AML-193 (cell line): ENCODE results near the gene SGCA.

Experiments
- DNase-seq, 2 experiments: peaks; one replicate each; lab custom pipeline; 2025; lab: John Stamatoyannopoulos, UW

Gene SGCA

DNA sequence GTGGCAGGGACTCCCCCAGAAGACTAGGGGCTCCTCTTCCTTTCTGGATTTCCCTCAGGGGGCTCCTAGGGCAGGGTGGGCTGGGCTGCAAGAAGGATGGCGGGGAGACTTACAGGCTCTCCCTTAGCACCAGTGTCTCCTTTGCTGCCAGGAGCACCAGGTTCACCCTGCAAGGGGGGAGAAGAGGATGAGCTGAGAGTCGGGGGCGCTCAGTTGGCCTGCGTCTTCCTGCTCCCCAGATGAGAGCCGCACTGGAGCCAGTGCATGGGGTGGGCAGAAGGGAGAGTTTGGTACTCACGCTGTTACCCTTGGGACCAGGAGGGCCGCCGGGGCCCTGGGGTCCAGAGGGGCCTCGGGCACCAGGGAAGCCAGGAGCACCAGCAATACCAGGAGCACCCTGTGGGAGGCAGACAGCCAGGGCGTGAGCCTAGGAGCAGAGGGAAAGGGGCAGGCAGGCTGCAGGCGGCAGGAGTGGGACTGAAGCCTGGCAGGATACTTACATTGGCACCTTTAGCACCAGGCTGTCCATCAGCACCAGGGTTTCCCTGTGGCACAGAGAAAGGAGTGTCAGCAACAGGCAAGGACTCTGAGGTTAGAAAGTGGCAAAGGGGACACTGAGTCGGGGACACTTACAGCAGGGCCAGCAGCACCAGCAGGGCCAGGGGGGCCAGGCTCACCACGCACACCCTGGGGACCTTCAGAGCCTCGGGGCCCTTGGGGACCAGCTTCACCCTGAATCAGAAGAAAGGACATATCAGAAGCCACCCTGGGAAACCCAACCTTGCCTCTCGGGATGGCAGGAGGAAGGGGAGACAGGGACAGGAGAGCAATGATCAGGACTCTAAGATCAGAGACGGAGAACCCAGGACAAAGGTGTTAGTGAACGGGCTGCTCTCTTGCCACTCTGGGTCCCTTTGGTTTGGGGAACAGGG, 29.4 kb downstream of the SGCA start:
- no peak for DNase-seq

DNA sequence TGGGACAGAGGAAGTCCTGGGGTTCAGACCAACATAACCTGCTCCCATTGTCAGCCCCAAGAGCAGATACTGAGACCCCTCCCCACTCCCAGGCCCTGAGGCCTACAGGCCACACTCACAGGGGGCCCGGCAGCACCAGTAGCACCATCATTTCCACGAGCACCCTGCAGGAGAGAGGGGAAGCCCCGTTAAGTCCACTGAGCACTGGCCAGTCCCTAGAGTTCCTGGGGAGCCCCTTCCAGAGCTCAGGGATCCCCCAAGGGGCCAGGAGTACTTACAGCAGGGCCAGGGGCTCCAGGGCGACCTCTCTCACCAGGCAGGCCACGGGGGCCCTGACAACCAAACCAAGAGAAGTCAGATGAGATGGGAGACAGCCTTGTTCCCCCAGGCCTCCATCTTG, 30.2 kb downstream of the SGCA start:
- no peak for DNase-seq

DNA sequence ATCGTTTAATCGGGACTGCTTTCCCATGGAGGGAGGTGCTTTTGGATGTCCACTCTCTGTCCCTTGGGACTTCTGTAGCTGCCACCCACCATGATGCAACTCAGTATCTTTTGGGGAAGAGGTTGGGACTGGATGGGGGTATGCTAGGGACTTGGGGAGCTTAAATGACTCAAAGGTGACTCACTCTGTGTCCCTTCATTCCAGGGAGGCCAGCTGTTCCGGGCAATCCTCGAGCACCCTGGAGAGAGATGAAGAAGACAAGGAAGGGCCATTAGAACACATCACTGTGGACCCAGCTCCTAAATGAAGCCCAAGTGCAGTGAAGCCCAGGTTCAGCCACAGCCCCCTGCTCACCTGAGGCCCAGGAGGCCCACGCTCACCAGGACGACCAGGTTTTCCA, 31.0 kb downstream of the SGCA start:
- DNase-seq: no peak

DNA sequence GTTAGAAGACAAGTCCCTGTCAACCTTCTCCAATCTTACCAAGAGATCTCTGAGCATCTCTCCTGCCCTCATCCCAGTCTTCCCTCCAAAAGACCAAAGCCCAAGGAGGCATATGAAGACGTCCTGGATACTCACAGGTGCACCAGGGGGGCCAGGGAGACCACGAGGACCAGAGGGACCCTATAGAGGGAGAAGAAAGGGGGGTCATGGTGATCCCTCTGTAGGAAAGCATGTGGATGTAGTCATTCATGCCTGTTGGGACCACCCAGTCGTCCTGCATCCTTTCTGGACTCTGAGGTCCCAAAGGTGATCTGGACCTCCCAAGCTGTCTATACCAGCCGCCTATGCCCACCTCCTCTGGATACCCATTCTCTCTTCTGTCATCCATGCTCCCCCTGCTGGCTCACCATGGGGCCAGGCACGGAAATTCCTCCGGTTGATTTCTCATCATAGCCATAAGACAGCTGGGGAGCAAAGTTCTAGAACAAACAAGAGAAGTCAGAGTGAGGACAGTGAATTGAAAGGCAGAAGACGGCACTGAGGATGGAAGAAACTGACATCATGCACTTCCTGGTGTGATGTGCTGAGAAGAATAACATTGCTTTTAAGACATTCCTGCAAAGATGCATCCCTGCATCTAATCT, 32.3 kb downstream of the SGCA start:
- DNase-seq: peak; percentile 50 to 82

DNA sequence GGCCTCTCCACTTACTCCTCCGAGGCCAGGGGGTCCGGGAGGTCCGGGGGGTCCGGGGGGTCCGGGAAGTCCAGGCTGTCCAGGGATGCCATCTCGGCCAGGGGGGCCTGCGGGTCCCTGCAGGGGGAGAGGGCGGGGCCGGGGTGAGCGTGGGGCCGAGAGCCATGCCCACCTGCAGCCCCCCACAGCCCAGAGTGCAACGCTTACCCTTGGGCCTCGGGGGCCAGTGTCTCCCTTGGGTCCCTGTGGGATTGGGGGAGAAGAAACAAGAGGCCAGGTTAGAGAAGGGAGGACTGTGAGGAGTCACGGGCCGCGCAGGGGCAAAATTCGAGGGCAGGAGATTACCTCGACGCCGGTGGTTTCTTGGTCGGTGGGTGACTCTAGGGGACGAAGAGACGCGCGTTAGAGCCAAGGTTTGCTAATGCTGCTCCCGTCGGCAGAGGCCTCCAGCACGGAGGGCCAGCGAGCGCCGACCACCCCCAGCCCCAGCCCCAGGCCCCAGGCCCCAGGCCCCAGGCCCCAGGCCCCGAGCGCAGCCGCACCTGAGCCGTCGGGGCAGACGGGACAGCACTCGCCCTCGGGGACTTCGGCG, 33.5 kb downstream of the SGCA start:
- DNase-seq: no peak

DNA sequence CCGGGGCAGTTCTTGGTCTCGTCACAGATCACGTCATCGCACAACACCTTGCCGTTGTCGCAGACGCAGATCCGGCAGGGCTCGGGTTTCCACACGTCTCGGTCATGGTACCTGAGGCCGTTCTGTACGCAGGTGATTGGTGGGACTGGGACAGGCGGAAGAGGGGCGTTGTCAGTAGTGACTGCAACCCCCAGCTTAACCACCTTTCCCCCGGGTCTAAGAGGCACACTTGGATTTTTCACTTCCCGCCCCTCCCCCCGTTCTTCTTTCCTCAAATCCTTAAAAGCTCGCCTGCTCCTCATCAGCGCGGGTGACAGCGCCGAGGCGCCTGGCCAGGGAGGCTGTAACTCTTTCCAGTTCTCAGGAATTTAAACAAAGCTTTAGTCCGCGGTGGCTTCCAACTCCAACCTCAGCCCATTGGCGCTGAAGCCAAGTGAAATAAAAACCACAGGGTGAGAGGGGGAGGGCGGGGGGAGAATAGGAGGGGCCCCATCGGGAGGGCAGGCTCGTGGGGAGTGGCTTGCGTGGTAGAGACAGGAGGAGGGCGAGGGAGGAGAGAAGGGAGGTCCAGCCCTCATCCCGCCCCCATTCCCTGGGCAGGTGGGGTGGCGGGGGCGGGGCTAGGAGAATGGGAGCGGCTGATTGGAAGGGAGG, 34.1 kb downstream of the SGCA start:
- DNase-seq: peak; percentile 67 to 70

DNA sequence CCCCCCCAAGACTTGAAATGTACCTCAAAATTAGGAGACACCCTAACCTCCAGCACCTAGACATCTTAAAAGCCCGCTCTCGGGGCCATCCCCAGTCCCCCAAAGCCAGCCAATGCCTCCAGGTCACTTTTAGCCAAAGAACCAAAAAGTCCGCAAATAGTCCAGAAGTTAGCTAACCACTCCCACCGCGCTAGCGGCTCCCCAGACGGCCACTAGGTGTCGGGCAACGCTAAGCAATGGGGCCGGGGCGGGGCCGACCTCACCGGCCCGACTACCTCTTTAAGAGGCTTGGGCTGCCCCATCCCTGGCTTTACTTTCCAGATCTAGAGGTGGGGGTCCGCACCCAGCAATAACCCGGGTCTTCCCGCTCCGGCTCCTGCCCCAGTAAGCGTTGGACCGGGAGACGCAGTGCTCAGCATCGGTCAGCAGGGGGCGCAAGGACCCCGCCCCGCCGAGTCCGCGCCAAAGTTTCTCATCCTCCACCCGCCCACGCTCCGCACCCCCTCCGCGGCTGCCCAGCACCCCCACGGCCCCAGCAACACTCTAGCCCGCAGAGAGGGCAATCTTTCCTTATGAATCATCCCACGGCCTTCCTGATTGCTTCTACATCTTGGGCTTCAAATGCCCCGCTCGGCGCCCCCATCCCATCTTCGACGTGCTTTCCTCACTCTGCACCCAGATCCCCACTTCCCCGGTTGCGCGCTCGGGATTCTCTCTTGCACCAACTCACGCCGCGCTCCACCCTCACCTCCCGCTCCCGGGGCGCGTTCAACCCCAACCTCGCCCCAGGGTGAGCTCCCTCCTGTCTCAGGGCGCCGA, 34.9 kb downstream of the SGCA start:
- peak; percentile 80 for DNase-seq

DNA sequence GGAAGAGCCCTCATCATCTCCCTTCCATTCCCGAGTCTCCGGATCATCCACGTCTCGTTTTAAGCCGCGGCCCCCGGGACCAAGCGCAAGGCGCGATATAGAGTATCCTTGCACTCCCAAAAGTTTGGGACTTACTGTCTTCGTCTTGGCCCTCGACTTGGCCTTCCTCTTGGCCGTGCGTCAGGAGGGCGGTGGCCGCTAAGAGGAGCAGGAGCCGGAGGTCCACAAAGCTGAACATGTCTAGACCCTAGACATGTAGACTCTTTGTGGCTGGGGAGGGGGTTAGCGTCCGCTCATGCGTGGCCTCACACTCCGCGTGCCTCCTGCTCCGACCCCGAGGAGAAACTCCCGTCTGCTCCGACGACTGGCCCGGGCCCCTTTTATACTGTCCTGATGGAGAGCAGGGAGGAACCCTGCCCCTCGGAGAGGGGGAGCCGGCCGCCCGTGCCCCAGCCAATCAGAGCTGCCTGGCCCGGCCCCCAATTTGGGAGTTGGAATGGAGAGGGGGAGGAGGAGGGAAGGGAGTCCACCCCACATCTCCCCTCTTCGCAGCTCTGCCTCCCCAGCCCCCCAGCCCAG, 35.6 kb downstream of the SGCA start, which contains the start of gene COL1A1:
COL1A1 (minus strand) TSS at position 356 of the 579 bp plus-strand sequence; CDS start at position 238, 118 bp downstream.
- no peak for DNase-seq

DNA sequence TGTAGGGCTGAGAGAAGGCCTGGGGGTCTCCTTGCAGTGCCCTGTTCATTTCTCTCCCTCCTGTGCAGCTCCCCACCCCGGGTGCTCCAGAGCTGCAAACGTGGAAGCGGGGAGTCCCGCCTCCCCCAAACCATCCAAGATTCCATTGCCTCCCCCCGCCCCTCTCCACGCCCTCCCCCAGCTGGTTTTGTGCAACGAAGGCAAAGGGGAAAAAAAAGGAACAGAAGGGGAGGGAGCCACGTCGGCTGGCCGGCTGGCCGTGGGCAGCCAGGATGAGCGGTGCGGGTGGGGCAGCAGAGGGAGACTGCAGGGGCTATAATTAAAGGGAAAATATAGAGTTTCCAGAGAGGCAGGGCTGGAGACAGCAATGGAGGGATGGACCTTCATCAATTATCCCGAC, 37.3 kb downstream of the SGCA start:
- no peak for DNase-seq

DNA sequence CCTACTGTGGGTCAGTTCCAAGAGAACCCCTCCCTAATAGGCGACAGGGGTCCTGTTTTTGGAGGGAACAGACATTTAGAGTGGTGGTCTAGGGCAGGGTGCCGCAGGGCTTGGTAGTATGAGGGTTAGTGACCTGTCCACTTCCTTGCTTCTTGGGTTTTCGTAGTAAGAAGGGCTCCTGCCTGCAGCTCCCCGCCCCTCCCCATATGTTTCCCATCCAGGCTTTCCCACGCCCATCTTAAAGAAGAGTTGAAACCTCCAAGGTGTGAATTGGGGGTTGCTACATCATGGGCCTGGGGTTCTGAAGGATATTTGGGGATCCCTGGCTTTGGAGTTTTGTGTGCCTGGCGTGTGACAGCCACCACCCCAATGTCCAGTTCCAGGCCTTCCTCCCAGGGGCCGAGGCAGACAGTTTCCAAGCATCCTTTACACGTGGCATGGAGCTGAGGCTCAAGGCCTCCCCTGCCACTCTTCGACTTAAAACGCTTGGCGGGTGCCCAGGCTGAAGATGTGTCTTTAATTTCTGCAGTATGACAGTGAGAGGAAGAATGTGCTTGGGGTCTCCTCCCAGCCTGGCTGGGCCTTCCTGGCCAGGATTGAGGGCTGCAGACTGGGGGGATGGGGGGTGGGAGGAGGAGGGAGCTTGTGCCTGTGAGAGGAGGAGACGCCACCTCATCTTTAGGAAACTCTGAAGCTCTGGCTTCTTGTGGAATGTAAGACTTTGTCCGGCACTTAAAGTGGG, 38.0 kb downstream of the SGCA start:
- no peak for DNase-seq

DNA sequence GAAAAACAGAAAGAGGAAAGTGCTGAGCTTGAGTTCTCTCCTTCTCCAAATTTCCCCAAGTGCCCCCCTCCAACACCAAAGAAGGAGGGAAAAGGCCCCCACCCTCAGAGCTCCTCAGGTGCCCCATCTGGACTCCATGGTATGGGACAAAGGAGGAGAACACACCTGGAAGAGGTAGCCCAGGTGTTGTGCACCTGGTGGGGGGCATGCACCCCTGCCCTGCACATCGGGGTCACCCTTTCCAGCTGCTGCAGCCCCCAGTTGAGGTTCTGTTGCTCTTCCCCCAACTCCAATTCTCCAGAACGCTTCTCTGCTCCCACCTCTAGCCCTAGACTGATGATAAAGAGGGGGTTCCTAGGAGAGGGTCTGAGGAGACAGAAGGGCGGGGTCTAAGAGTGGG, 38.6 kb downstream of the SGCA start:
- DNase-seq: no peak

DNA sequence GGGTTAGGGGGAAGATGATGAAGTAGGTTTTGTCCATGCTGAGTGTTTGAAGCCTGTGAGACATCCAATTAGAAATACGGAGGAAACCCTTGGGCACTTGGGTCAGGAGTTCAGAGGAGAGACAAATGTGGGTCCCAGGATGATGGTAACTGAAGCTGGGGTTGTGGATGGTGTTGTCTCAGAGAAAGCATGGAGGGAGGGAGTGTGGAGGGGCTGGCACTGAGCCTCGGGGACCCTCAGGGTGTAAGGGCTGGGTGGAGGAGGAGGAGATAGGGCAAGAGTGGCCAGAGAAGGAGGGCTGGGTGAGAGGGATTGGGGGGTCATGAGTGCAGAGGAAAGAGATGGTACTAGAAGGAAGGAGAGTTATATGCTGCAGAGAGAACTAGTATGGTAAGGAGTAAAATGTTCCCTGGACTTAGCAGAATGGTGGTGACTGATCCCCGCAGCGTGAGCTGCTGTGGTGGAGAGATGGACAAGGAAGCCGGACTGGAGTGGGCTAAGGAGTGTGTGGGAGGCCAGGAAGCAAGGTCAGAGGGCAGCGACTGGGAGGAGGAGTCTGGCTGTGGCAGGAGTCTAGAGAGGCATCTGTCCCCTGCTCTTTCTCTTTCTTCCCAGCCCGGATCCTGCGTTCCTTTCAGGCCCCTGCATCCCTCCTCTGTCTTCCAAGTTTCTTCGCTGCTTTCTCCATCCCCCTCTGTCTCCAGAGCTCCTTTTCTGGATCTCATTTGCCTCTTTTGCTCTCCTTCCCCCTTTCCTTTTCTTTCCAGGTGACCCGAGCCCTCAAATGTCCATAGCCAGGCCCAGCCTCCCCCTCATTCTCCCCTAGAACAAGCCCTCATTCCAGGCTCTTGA, 39.5 kb downstream of the SGCA start:
- DNase-seq: no peak

DNA sequence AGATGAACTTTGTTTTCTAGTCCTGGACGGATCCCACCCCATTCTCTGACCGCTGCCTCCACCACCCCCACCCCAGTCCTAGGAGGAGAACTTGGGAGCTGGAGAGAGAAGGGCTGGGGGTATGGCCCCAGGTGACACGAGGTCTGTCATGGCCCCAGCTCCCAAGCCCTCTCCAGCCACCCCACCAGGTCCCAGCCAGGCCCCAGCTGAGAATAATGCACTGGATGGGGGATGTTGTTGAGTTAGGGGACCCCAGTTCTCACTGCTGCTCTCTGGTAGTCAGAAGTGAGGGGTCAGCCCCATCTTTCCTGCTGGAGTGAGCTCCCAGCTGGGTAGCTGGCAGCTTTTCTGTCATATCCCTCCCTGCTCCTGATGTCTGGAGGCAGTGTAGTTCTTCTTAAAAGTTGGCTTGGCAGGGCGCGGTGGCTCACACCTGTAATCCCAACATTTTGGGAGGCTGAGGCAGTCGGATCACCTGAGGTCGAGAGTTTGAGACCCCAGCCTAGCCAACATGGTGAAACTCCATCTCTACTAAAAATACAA, 40.2 kb downstream of the SGCA start:
- no peak for DNase-seq

DNA sequence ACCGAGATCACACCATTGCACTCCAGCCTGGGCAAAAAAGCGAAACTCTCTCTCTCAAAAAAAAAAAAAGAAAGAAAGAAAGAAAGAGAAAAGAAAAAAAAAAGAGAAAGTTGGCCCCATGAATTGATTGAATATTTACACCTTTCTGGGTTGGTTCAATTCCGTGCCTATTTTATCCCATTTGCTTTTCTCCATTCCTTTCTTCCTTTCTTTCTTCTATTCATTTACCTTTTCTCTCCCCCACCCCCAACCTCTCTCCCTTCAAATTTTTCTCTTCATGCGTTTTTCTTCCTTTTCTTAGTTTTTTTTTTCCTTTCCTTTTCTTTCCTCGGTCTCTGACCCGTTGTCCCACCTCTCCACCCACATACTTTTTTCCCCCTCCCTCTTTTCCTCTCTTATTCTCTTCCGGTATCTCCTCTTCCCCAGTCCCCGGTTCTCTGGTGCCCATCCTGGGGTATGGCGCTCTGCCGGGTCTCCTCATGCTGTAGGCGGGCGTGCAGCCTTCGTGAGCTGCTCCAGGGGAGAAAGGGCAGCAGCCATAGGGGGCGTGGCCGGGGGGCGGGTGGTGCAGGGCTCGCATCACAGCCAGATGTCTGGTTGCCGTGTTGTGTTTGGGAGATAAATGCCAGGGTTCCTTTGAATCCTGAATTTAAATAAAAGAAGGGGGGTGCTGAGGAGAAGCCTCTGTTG, 40.9 kb downstream of the SGCA start:
- no peak for DNase-seq

DNA sequence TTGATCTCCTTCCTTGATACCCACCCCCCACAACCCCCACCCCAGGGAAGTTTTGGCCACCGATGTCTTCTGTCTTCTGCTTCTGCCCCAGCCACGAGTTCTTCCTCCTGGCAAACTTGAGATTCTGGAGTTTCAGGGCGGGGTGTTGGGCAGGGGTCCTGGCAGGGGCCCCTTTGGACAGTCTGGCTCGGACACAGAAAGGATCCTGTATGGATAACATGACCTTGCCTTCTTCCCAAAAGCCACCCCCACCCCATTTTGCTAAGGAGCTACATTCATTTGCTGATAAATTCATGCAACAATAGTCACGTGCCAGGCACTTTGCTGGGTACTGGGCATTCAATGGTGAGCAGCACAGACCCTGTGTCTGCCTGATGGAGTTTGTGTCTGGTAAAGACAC, 41.5 kb downstream of the SGCA start:
- no peak for DNase-seq

DNA sequence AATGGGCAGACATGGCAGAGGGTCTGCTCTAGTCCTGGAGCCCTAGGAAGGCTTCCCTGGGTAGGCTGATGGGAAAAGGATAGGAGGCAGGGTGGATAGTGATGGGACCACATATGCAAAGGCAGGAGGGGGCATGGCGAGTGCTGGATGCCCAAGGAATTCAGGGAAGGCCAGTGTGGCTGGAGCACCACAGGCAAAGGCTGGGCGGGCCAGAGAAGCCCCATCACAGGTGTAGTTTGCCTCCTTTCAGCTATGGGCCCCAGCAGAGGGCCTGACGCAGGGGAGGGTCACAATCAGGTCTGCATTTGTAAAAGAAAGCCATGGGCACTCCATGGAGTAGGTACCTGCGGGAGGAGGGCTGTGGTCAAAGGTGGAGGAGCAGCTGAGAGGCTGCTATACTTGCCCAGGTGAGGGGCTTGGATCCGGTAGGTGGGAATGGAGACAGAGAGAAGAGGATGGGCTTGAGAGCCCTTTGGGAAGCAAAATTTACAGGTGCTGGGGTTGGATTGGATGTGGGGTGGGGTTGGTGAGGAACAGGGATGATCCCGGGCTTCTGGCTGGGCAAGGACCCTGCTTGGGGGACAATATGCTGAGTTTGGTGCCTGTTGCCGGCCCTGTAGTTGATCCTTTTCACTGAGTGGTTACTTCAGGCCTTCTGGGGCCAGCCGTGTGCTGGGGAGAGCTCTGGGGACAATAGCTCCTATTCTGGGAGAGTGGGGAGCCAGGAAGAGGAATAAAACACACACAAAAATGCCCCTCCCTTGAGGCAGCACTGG, 42.2 kb downstream of the SGCA start:
- DNase-seq: no peak

DNA sequence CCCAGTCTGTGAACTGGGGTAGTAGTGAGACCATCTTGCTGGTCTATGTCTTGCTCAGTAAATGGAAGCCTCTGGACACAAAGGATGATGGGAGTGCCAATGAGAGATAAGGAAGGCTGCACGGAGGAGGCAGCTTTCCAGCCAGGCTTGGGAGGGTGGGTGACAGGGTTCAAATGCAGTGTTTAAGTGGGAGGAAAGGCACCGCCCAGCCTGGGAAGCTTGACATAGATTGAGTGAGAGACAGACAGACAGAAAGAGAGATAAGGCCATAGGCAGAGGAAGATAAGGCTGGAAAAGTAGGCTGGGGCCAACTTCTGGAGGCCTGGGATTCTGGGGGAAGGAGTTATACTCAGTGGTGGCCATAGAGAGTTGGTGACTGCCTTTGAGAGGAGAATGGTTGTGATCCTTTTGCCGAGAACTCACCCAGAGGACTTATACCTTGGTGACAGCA, 42.8 kb downstream of the SGCA start:
- no peak for DNase-seq

DNA sequence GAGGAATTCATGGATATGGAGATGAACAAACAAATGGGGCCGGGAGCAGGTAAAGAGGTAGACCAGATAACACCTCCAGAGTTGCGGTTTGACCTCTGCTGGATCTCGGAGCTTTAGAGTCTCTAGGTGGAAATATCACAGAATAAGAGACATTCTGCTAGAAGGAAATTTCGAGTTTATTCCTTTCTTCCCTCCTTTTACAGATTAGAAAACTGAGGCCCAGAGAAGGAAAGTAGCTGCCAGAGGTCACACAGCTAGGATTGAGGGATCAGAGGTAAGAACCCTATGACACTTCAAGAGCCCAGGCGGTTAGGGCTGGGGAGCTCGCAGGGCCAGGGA, 43.3 kb downstream of the SGCA start:
- no peak for DNase-seq
